GM21526 (cell line): ENCODE data around the gene UBASH3A.

Experiments
- ATAC-seq: cut with Tn5 transposase; IDR thresholded peaks from one replicate; pipeline ENCODE4 v1.9.1; 2021; ENCODE audit warnings: moderate library complexity; ENCODE audit not compliant: unreplicated experiment, low FRiP score

Gene UBASH3A

DNA sequence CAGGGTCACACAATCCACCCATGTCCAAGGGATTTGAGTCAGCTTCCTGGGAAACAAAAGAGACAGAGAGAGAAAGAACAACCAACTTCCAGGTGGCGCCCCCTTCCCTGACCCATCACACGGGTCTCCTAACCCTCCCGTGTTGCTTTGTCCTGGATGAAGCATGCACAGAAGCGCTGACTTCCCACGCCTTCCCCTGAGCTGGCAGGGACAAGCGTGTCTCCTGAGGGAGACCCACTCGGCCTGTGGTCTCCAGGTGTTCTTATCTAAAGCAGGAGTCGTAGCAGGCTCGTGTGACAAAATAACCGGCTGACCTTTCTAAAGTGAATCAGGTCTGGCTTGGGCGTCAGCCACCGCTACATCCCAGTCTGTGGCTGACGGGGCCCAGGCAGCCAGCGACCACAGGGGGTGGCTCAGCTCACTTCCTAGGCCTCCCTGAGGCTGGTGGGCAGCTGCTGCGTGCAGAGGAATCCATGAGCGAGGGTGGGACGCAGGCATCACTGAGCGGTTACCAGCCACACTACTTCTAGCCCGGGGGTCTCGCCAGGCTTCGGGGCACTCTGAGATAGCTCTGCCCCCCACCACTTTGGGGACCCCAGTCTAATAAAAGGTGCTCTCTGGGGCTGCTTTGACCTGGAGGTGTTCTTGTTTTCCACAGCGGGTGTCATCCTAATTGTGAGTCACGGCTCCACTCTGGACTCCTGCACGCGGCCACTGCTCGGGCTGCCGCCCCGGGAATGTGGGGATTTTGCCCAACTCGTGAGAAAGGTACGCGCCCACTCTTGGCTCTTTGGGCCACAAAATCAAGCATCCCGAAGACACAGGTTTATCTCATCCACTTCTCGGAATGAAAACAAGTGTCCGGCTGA lies 40.4 kb downstream of the UBASH3A start:
- no peak for ATAC-seq

DNA sequence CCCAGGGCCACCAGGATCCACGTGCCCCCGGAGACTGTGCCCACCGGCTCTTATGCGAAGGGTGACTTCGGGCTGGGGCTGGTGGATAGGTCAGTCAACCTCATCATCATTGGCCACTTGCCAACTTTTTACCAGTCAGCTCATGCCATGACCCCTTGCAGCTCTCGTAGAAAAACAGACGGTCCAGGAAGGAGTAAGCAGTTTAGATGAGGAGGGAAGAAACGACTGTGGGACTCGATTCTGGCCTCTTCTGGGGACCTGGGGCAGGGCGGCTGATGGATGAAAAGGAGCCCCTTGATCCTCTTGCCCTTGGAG lies 41.0 kb downstream of the UBASH3A start:
- ATAC-seq = no peak

DNA sequence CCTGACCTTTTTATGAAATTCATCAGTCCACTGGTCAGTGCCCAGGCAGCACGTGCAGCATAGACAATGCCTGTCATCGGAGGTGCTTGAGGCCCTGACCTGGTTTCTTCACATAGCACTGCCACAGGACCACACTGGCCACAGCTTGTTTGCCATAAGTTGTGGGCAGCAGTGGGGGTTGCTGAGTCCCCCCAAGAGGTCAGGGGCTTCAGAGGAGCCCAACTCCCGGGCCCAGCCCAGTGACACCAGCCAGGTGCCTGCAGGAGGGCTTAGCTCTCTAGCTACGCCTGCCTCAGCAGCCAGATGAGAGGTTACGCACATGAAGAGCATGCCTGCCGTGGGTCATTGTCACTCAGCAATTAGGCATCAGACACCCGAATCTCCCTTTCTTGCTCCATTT lies 41.6 kb downstream of the UBASH3A start:
- ATAC-seq = no peak

DNA sequence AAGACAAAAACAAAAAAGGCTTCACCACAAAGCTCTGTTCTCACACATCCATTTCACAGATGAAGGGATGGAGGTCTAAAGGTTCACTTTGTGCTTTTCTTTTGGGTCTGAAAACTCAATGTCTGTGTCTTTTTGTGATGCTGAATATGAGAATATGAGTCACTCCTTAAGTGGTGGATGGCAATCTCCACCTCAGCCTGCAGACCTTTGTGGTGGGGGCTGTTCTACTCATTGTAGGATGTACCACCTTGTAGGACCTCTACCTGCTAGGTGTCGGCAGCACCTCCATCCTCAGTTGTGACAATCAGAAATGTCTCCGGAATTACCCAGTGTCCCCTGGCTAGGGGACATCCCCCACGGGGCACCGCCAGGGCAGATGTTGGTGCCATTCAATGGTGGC lies 42.8 kb downstream of the UBASH3A start:
- ATAC-seq = no peak

DNA sequence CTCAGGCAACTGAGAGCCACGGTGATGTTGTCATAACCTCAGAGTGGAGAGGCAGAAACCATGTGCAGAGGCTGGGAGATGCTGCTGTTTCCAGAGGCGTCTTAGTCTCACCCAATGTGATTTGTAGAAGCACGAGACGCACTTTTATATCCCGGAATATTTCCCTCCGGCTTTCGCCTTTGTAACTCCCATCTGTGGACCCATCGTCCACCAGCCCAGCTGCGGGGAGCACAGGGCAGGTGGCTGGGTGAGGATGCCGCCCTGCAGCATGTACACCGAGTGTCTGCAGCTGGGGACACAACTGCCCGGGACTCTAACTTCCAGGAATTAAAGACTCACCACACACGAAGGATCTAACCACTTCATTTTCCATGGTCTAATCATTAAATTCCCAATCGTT lies 43.5 kb downstream of the UBASH3A start:
- ATAC-seq = no peak

DNA sequence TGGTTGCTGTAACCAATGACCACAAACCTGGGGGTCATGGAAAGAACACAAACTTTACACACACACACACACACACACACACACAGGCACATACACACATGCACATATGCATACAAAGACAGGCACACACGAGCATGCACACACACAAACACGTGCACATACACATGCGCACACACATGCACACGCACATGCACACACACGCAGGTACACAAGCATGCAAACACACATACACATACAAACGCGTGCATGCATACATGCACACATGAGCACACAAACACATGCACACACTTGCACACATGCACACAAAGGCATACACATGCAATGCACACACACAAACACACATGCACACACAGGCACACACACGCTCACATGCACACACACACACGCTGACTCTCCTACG lies 44.0 kb downstream of the UBASH3A start:
- ATAC-seq = no peak

DNA sequence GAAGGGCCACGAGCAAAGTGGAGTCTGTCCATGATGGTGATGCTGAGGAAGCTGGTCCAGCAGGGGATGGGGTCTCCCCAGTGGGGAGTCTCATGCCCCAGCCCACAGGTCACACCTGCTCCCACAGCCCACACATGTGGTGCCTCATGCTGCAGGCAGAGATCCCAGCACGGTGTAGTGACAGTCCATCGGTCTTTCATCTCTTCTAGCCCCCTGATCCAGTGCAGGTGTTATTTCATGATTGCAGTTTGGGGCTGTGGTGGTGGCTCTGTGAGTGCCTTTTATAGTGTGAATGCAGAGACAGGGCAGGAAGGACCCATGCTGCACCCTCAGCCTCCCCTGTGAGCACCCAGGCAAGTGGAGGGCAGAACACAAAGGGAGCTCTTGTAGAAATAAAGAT lies 45.0 kb downstream of the UBASH3A start:
- no peak for ATAC-seq

DNA sequence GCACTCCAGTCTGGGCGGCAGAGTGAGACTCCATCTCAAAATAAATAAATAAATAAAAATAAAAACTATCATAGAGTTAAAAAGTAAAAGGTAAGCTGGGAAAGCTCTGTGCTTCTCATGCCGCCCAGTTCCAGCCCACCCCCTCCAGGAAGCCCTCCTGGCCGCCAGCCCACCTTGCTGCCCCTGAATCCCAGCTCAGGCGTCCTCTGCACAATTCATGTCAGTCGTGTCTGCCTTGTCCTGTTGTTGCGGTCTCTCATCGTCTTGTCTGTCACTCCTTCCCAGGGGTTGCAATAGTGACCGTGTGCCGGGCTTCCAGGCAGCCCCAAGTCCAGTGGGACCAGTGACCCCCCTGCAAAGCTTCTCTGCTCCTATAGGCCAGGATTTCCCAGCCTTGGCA lies 48.2 kb downstream of the UBASH3A start:
- no peak for ATAC-seq

DNA sequence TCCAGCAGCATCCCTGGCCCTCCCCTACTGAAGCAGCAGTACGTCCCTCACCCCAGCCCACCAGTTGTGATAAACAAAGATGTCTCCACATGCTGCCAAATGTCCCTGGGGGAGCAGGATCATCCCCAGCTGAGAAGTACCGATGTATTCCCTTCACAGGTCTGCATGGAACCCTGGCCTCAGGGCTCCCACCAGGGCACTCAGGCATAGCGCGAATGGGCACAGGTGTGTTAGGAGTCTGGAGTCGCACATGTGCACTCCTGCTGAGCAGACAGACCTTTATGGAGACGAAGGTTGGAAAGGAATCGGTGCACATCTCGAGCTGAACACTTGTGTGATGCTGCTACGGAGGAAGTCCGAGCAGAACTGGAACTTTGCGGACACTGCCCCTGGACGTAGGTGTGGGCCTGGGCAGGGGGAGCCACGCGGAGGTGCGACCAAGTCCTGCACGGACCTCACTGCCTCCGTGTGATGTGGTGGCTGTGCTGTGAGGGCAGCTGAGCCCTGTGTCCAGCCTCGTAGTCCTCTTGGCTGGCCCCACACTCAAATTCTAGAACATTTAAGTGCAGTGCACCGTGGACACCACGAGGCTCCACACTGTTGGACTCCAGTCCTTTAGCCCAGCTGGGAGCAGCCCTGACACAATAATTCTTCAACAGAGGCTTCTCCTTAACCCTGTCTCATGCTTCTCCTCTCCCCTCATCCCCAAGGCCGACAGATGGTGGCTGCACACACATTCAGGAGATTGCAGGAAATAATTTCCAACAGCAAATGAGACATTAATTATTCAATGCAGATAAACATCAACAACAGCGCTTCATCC lies 48.9 kb downstream of the UBASH3A start:
- no peak for ATAC-seq

DNA sequence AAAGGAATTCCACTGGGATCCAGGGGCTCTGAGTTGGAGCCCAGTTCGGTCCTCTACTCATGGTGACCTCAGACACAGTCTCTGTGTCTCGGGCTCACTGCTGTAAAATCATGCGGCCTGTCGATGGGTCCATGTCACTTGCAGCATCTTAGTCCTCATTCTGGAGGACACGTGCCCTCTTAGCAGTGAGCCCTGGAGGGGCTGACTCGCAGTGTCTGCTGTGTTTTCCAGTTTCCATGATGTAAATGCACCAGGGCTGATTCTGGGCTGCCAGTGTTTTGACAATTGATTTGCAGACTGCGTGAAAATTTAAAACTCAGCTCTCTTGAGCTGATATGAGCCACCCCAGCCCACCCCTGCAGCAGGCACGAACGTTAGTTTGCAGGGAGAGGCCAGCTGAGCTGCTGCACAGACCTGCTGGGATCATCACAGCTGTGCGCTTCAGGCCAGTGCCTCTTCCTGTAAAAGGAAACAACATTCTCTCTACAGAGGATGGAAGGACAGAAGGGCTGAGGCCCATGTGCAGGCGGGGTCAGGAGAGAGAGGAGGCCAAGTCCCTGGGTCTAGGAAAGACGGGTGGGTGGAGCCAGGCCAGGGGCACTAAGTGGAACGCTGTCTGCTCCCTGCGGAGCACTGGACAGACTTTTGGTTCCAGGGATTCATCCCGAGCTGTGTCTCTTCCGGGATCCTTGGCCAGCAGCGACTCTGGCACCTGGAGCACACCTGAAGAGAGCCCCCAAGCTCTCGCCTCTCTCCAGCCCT lies 49.7 kb downstream of the UBASH3A start:
- no peak for ATAC-seq

DNA sequence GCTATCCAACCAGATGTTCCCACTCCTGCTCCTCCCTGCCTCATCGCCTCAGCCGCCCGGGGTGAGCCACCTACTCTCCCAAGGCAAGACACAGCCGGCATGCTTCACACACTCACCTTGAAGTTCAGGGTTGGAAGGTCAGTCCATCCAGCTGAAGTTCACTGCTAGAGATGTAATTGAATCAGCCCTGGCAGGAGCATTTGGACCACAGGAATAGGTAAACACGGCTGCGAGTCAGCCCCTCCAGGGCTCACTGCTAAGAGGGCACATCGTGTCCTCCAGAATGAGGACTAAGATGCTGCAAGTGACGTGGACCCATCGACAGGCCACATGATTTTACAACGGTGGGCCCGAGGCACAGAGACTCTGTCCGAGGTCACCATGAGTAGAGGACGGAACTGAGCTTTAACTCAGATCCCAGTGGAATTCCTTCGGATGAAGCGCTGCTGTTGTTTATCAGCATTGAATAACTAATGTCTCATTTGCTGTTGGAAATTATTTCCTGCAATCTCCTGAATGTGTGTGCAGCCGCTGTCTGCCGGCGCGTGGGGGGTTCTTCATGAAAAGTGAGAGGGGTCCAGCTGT lies 50.4 kb downstream of the UBASH3A start:
- no peak for ATAC-seq

DNA sequence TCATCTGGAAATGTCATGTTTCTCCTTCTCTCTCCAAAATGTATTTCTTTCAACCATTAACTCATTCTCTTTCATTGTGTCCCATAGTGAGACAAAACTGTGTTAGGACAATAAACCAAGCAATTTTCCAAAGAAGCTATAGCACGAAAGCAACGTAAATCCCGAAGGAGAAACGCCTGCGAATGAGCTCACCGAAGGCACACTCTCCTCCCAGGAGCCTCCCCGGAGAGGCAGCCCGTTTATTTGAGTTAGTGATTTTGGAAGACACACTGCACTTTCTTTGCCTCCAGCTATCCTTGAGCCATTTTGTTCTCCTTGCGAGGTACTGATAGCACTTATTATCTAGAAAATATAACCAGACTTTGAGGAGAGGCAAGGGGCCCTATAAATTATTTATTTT lies 51.1 kb downstream of the UBASH3A start:
- ATAC-seq = no peak

DNA sequence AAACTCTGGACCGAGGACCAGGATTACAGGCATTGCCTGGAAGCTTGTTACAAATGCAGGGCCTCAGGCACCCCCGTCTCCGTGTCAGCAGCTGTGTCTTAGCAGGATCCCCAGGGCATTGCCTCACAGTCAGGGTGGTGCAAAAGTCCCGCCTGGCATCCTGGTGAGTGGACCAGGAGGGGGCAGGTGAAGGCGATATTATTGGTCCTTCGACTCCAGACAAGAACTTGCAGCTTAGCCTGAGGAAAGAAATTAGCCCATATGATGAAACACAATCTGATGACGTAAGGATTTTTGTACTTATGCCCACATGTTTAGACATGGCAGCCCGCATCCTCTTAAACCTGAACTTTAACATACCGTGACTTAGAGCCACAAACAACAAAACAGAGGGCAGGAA lies 51.5 kb downstream of the UBASH3A start:
- no peak for ATAC-seq

DNA sequence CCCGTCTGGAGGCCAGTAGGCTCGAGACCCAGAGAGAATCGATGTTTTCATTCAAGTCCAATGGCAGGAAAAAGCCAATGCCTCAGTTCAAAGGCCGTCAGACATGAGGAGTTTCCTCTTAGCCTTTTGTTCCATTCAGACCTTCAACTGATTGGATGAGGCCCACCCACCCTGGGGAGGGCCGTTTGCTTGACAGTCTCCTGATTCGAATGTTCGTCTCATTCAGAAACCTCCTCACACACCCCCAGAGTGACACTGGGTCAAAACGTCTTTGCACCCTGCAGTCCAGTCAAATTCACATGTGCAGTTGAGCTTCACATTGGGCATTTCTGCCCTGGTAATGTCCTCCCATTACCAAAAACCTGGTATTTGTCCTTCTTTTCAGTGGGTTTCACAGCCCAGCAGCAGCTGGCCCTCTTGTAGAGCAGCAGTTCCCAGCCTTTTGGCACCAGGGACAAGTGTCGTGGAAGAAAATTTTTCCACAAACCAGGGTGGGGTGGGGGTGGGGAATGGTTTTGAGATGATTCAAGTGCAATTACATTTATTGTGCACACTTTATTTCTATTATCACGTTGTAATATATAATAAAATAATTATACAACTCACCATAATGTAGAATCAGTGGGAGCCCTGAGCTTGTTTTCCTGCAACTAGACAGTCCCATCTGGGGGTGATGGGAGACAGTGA lies 52.2 kb downstream of the UBASH3A start:
- no peak for ATAC-seq

DNA sequence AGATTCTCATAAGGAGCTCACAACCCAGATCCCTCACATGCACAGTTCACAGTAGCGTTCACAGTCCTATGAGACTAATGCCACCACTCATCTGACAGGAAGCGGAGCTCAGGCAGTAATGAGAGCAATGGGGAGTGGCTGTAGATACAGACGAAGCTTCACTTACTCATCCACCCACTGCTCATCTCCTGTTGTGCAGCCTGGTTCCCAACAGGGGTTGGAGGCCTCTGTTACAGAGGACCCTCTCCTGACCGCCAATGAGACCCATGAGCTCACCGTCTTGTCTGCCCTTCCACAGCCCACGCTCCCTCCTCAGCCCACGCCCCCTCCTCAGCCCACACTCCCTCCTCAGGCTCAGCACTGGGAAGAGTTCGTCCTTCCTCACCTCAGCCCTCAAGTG lies 52.8 kb downstream of the UBASH3A start:
- ATAC-seq = no peak

DNA sequence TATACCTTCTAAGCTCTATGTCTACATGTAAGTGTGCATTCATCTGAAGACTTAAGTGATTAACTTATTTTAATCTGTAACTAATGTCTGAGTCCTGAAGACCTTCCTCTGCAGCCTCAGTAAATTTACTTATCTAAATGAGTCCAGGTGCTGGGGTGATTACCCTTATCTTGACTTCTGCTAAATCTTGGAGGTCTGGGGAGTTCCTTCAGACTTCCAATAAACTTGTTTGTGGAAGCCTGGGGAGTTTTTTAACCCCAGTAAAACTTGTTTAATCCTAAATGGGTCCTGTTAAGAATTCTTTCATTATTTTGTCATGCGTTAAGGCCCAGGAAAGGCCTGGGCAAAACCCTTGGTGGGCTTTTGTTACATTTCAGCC lies 55.4 kb downstream of the UBASH3A start:
- ATAC-seq = no peak

DNA sequence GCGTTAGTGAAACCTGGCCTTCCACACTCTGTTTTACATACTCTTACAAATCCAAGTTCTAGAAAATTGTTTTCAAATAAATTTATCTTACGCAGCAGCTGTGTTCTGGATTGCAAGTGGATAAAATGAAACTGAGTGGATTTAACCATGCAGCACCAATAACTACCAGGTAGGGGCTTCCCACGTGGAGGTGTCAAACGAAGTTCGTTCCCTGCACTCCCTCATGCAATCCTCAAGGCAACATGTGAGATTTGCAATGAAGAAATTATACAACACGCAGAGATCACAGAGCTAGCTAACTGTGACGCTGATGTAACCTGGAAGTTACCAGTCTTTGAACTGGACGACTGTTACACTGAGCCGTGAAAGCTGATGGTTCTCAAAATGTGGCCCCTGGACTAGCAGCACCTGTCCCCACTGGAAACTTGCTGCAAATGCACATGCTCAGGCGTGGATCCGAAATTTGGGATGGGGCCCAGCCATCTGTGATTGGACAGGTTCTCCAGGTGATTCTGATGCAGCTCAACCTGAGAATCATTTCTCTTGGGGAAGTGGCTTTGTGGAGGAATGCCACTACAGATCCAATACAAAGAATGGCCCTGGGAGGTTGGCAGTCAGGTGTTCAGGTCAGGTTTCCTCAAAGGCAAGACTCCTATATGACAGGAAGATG lies 56.0 kb downstream of the UBASH3A start:
- ATAC-seq = no peak

DNA sequence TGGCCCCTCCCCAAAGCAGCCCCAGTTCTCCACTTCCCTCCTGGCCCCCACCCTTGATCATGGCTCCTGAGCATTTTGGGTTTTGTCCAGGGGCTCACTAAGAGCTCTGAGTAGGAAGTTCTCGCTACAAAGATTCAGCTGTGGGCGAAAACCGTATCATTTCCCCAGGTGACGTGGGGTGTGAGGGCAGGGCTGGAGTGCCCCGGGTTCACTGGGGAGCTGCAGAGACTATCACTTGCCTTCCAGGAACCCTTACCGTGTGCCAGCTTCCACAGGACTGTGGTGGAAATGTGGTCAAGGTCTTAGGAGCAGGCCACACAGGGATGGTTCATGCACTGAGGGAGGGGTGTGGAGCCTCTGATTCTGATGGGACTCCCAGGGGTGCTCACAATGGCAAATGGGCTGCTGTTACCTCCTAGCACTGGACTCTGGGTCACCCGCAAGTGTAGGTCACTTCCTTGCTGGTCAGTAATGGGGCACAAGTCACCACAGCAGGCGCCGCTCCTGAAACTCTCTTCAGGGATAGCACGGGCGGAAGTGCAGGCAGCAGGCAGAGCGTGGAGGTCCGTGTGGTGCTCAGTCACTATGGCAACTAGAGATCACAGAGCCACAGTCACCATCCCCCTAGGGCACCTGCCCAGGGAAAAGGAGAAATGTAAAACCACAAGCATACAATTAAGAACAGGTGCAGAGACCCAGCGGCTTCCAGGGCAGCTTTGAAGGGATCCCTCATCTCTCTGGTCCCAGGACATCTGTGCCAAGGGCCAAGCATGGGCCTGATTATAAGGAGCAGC lies 56.9 kb downstream of the UBASH3A start:
- ATAC-seq = peak; percentile 45

DNA sequence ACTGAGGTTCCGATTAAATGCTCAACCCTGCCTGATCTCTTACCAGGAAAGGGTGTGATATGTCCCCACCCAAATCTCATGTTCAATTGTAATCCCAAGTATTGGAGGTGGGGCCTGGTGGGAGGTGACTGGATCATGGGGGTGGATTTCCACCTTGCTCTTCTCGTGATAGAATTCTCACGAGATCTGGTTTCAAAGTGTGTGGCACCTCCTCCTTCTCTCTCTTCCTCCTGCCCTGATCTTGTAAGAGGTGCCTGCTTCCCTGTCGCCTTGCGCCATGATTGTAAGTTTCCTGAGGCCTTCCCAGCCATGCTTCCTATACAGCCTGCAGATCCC lies 57.5 kb downstream of the UBASH3A start:
- peak; percentile 8 for ATAC-seq
